ENCODE measurements around the gene TSHZ1. TPM values are rescaled to one million over a fixed set of nuclear protein-coding genes. Genes with fewer than 3 reads are reported as not detected.

TSHZ1 gene
- total and polyA plus RNA-seq, 2 experiments from 2014 or later, result 0.23 to 0.38 TPM

GRCh38 chr18:75229437-75229836 lies 18.8 kb downstream of the TSHZ1 start:
- H3K36me3 Mint-ChIP-seq (ENCODE audit: low read depth), result no peaks in the 10 kb centered on the region
- H4K20me1 ChIP-seq (replicated peaks; ENCODE audit: insufficient read depth), result no peaks in the 10 kb centered on the region
- no peaks in the 10 kb centered on the region for H3K36me3 ChIP-seq (ENCODE audit: insufficient read depth)
- H3K4me2 ChIP-seq, result no peak overlapping the region
- H2AFZ ChIP-seq, result no peak overlapping the region
- H3K4me1 Mint-ChIP-seq, result 0 out of 3 replicates have a peak, but pooled peaks cover 3% of the 10 kb centered on the region
- H3K9me3 Mint-ChIP-seq, result no peaks in the 10 kb centered on the region
- TF ChIP-seq, protein P1, sequence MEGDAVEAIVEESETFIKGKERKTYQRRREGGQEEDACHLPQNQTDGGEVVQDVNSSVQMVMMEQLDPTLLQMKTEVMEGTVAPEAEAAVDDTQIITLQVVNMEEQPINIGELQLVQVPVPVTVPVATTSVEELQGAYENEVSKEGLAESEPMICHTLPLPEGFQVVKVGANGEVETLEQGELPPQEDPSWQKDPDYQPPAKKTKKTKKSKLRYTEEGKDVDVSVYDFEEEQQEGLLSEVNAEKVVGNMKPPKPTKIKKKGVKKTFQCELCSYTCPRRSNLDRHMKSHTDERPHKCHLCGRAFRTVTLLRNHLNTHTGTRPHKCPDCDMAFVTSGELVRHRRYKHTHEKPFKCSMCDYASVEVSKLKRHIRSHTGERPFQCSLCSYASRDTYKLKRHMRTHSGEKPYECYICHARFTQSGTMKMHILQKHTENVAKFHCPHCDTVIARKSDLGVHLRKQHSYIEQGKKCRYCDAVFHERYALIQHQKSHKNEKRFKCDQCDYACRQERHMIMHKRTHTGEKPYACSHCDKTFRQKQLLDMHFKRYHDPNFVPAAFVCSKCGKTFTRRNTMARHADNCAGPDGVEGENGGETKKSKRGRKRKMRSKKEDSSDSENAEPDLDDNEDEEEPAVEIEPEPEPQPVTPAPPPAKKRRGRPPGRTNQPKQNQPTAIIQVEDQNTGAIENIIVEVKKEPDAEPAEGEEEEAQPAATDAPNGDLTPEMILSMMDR (conservative IDR thresholded peaks at IDR 0.05; ENCODE audit: low read depth in 2 of 2), result no peak
- TF ChIP-seq EZH2phosphoT487 (IDR thresholded peaks at IDR 0.05; ENCODE audit: unreplicated experiment) (no peak), ETS1 (IDR thresholded peaks at IDR 0.05) (no peak), EZH2 (IDR thresholded peaks at IDR 0.05; ENCODE audit: low read depth, unreplicated experiment) (no peak), ZNF114 (CRISPR knock-in tag; IDR thresholded peaks at IDR 0.05) (no peak), POLR2AphosphoS5 (IDR thresholded peaks at IDR 0.05; ENCODE audit: low read depth) (no peak)
- no peak for DNase-seq (ENCODE audit: low spot score)
- H3K4me3 Mint-ChIP-seq, result no peak overlapping the region
- ATAC-seq, result no peak
- H3K27ac Mint-ChIP-seq, result no peak overlapping the region
- H3F3A ChIP-seq (replicated peaks; ENCODE audit: low read depth), result no peaks in the 10 kb centered on the region
- no peaks in the 10 kb centered on the region for H3K27me3 ChIP-seq (ENCODE audit: insufficient read depth)
- H3K4me1 ChIP-seq (ENCODE audit: insufficient read depth), result no peaks in the 10 kb centered on the region
- peaks cover 4% of the 10 kb centered on the region for H3K27me3 Mint-ChIP-seq (ENCODE audit: insufficient read depth, low read depth, poor library complexity)
- H3K27ac ChIP-seq (ENCODE audit: low read depth), result no peak overlapping the region
- no peaks in the 10 kb centered on the region for H3K79me2 ChIP-seq (replicated peaks; ENCODE audit: insufficient read depth)
- no peak overlapping the region for H3K4me3 ChIP-seq
- H3K9me2 ChIP-seq (ENCODE audit: insufficient read depth), result no peaks in the 10 kb centered on the region

DNA sequence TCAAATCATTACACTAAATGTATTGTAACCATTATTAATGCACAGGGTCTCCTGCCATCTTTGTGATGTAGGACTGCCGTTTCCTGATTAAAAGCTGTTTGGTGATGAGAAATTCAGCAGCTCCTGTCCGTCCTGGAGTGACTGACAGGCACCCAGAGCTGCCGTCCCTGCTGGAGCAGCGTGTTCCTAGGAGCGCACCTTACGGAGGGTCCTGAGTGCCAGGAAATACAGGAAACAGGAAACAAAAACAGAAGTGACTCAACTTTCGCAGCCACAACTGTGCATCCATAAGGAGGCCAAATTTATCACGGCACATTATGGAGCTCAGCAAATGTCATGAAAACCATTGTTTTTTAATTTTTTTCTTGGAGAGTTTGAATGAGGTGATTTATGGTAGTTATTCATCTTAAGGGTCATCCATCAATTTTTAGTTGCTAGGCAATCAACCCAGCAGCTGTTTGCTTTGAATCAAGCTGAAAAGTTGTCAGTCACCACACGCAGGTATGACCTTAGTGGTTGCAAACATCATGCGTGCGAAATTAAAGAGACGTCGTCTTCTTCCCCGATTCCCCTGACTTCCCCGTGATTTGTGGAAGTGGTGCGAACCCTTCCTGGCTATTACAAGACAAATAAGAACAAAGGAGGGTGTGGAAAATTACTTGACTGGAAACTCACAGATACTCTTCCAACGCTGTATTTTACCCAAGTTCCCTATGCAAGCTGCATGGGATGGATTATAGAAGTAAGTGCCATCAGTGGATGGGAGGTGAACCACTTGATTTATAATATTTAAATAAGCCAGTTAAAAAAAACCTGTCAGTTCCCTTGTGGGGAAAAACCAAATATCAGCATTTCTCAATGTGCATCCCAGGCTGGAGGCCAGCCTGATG lies 19.8 kb downstream of the TSHZ1 start:
- H3K27ac ChIP-seq (ENCODE audit: low read depth), result no peak overlapping the region
- no peak for DNase-seq (ENCODE audit: low spot score)
- no peak for TF ChIP-seq REST (IDR thresholded peaks at IDR 0.05; ENCODE audit: unreplicated experiment)
- H3K4me3 ChIP-seq, result no peak overlapping the region
- no peak for ATAC-seq
- H4K20me1 ChIP-seq (replicated peaks; ENCODE audit: insufficient read depth), result no peaks in the 10 kb centered on the region
- no peak overlapping the region for H3K4me2 ChIP-seq
- no peaks in the 10 kb centered on the region for H3K36me3 ChIP-seq (ENCODE audit: insufficient read depth)
- no peak overlapping the region for H3K27ac Mint-ChIP-seq
- no peaks in the 10 kb centered on the region for H3K79me2 ChIP-seq (replicated peaks; ENCODE audit: insufficient read depth)
- H3K27me3 ChIP-seq (ENCODE audit: insufficient read depth), result no peaks in the 10 kb centered on the region
- no peaks in the 10 kb centered on the region for H3K9me3 Mint-ChIP-seq
- no peaks in the 10 kb centered on the region for H3K36me3 Mint-ChIP-seq (ENCODE audit: low read depth)
- no peak overlapping the region for H3K4me3 Mint-ChIP-seq
- H3K9me2 ChIP-seq (ENCODE audit: insufficient read depth), result no peaks in the 10 kb centered on the region
- no peaks in the 10 kb centered on the region for H3F3A ChIP-seq (replicated peaks; ENCODE audit: low read depth)
- H2AFZ ChIP-seq, result no peak overlapping the region
- H3K27me3 Mint-ChIP-seq (ENCODE audit: insufficient read depth, low read depth, poor library complexity), result peaks cover 3% of the 10 kb centered on the region
- H3K4me1 Mint-ChIP-seq, result 0 out of 3 replicates have a peak, but pooled peaks cover 3% of the 10 kb centered on the region
- H3K4me1 ChIP-seq (ENCODE audit: insufficient read depth), result no peaks in the 10 kb centered on the region

All from GM23338 (cell line).